LNCaP clone FGC (cell line): ENCODE measurements around the gene COMMD7.
"Not testable (repeated sequence)": the region's sequence is repeated elsewhere in the genome, so short reads cannot be mapped to it uniquely, and the experiment has no call there.

Experiments
- DNase-seq: peaks from one replicate; pipeline ENCODE4 v3.0.0-alpha.2; 2011; ENCODE audit warnings: low read depth
- H3K4me3 ChIP-seq: 2 replicates; pipeline ENCODE4 v1.5.1; 2011; ENCODE audit warnings: mild to moderate bottlenecking, low read depth, low read length, control low read depth
- TF ChIP-seq, protein P1 (sequence below): IDR thresholded peaks from 2 replicates; pipeline ENCODE4 v1.5.1; 2012; ENCODE audit warnings: mild to moderate bottlenecking; ENCODE audit not compliant: control insufficient read depth, insufficient read depth; ENCODE audit errors: extremely low read depth

COMMD7 gene

GRCh38 chr20:32741151-32741550 is 2.1 kb downstream of the COMMD7 start:
- no peak overlapping the region for H3K4me3 ChIP-seq
- DNase-seq: no peak
- TF ChIP-seq, protein P1, sequence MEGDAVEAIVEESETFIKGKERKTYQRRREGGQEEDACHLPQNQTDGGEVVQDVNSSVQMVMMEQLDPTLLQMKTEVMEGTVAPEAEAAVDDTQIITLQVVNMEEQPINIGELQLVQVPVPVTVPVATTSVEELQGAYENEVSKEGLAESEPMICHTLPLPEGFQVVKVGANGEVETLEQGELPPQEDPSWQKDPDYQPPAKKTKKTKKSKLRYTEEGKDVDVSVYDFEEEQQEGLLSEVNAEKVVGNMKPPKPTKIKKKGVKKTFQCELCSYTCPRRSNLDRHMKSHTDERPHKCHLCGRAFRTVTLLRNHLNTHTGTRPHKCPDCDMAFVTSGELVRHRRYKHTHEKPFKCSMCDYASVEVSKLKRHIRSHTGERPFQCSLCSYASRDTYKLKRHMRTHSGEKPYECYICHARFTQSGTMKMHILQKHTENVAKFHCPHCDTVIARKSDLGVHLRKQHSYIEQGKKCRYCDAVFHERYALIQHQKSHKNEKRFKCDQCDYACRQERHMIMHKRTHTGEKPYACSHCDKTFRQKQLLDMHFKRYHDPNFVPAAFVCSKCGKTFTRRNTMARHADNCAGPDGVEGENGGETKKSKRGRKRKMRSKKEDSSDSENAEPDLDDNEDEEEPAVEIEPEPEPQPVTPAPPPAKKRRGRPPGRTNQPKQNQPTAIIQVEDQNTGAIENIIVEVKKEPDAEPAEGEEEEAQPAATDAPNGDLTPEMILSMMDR: no peak

GRCh38 chr20:32737371-32738223 is 5.7 kb downstream of the COMMD7 start:
- no peak overlapping the region for H3K4me3 ChIP-seq
- no peak for DNase-seq
- TF ChIP-seq, protein P1: no peak

DNA sequence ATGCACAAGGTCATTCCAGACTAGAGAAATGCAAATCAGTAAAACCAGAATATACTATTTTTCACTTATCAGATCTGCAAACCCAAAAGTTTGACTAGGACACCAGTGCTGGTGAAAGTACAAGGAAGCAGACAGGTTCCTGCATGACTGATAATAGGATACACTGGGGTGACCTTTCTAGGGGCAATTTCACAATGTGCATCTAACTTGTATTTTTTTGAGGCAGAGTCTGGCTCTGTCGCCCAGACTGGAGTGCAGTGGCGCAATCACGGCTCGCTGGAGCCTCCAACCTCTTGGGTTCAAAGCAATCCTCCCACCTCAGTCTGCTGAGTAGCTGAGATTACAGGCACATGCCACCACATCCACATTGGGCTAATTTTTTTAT is 11.4 kb downstream of the COMMD7 start:
- TF ChIP-seq, protein P1: no peak
- H3K4me3 ChIP-seq: no peak overlapping the region
- no peak for DNase-seq

DNA sequence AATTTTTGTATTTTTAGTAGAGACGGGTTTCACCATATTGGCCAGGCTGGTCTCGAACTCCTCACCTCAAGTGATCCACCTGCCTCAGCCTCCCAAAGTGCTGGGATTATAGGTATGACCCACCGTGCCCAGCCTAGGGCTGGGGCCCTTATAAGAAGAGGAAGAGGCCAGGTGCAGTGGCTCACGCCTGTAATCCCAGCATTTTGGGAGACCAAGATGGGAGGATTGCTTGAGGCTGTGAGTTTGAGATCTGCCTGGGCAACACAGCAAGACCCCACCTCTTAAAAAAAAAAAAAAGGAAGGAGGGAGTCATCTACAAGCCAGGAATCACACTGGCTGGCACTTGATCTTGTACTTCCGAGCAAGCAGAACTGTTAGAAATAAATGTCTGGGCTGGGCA is 13.9 kb downstream of the COMMD7 start:
- not testable (repeated sequence) for H3K4me3 ChIP-seq, DNase-seq

DNA sequence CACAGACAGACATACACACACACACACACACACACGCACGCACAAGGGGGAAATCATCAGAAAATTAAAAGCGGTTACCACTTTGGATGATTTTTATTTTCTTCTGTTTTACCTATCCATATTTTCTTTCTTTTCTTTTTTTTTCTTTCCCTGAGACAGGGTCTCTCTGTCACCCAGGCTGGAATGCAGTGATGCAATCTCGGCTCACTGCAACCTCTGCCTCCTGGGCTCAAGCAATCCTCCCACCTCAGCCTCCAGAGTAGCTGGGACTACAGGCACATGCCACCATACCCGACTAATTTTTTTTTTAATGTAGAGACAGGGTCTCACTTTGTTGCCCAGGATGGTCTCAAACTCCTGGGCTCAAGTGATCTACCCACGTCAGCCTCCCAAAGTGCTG is 14.8 kb downstream of the COMMD7 start:
- not testable (repeated sequence) for H3K4me3 ChIP-seq, DNase-seq

GRCh38 chr20:32727683-32728082 is 15.6 kb downstream of the COMMD7 start:
- no peak for DNase-seq
- TF ChIP-seq, protein P1: no peak
- no peak overlapping the region for H3K4me3 ChIP-seq

DNA sequence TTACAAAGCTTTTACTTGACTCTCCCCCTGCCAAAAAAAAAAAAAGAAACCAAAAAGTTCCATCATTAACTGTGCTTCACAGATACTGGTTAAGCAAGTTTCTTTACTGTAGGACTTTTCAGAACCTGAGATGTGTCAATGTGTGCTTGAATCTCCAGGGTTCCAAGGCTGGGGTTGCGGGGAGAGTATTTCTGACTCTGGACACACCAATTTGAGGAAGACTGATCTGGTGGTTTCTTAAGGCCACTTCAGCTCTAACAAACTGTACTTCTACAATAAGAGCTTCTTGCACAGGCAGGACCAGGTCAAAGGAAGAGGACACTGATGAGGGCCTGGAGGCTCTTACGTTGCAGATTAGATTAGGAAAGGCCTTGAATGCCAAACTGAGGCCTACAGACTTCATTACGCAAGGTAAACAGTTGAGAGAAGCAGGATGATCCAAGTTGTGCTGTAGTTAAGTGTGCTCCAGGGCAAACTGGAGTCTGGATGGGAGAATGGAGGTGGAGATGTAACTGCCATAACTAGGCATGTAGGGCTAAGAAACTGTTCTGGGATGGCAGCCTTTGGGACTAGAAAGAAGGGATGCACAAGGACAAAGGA is 24.4 kb downstream of the COMMD7 start:
- DNase-seq: no peak
- TF ChIP-seq, protein P1: no peak
- no peak overlapping the region for H3K4me3 ChIP-seq

GRCh38 chr20:32711346-32711745 is 31.9 kb downstream of the COMMD7 start:
- no peak for DNase-seq

More at GRCh38 chr20:32711346-32711745, 31.9 kb downstream of the COMMD7 start:
- H3K4me3 ChIP-seq: no peak overlapping the region
- TF ChIP-seq, protein P1: no peak
